GM18499 (cell line): Measurements from ENCODE around the gene NUDT14.

Source experiments
- ATAC-seq: cut with Tn5 transposase; IDR thresholded peaks from one replicate; pipeline ENCODE4 v1.9.1; 2021; ENCODE audit warnings: moderate number of reproducible peaks; ENCODE audit not compliant: insufficient read depth, unreplicated experiment

Gene NUDT14

DNA sequence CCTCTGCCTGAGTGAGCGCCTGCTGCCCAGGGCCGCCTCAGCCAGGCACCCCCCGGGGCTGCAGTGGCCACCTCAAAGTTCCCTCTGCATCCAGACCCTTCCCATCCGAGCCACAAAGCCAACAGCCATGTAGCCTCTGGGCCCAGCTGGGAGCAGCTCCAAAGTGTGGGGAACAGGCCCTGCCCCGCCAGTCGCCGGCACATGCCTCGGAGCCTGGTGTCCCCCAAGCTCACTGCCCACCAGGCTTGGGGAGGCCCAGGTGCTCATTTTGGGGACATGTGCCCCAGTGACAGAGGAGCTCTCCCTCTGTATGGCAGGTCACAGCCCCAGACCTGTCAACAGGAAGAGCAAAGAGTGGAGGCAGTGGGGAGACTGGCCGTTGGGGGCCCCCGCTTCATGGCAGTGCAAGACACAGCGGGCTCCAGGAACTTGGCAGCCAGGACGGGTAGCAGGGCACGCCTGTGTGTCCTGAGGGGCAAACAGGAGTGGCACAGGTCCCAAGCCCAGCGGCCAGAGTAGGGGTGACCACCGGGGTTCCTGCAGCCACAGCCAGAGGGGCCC lies 42.5 kb downstream of the NUDT14 start:
- ATAC-seq = no peak

DNA sequence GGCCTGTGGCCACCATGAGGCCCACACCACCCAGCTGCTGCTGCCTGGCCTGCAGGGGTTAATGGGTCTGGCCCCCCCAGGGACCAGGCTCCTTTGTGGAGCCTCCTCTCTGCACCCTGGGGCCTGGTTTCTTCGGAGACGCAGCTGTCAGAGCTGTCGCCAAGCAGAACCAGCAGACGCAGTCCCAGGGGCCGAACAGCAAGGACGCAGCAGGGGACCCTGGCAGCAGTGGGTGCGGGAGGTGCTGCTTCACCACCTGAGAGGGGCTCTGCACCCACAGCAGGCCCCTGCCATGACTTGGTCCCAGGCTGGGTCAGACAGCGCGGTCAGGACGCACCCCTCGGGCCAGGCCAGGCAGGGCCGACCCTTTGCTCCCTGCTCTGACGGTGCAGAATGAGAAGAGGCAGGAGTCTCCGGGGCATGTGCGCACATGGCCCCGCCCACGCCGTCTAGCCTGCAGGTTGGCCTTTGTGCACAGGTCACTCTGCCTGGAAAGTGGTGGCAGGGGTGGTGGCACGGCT lies 43.0 kb downstream of the NUDT14 start:
- ATAC-seq = no peak

DNA sequence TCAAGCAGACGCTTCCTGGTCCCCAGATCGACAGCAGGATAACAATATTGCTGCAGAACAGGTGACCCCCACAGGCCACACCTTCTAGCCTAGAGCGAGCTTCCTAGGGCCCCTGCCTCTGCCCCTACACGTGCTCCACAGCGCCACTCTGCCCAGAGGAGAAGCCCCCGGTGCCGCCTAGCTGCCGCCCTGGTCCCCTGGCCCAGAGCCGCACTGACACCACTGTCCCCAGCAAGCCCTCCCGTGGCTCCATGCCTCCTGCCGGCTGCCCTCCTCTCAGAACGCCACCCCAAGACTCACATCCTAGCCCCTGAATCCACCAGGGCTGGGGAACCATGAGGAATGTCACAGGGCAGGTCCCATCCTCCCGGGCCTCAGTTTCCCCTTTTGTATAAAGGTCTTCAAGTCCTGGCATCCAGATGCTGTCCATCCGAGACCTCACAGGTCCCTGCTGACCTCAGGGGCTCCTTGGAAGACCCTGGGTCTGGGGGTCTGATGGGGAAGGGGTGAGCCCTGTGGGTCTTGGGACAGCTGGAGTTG lies 43.6 kb downstream of the NUDT14 start:
- ATAC-seq = no peak

- ATAC-seq = no peak
These were observed 44.5 kb downstream of the NUDT14 start for GRCh38 chr14:105136401-105137322.

DNA sequence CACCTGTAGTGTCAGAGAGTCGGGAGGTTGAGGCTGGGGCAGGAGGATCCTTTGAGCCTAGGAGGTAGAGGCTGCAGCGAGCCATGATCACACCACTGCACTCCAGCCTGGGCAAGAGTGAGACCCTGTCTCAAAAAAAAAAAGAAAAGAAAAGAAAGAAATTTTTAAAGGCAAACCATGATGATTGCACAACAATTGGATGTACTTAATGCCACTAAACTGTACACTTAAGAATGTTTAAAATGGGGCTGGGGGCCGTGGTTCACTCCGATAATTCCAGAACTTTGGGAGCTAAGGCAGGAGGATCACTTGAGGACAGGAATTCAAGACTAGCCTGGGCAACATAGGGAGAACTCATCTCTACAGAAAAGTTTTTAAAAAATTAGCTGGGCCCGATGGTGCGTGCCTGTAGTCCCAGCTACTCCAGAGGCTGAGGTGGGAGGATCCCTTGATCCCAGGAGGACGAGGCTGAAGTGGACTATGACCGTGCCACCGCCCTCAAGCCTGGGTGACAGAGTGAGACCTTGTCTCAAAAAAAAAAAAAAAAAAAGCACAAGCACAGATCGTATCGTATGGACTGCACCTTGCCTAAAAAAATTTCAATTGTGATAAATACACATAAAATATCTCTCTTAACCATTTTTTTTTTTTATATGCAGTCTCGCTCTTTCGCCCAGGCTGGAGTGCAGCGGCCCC lies 45.3 kb downstream of the NUDT14 start:
- no peak for ATAC-seq

- ATAC-seq = no peak
These were observed 48.0 kb downstream of the NUDT14 start for GRCh38 chr14:105132921-105133654.

DNA sequence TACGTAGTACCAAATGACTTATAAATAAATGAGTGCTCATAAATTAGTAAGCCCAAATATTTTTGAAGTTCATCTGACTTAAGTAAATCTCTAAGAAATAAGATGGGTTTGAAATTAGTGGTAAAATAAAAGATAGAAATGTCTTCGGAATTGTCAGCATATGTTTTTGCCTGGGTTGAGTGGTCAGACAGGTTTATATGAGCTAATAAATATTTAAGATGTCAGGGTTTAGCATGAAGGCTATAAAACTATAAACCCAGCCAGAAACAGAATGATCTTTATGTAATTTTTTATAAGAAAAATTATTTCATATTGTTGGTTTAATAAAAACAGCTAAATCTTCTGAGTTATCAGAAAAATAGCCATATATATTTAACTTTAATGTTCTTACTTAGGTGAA lies 49.9 kb downstream of the NUDT14 start:
- ATAC-seq = no peak

GRCh38 chr14:105128059-105128458 lies 53.1 kb downstream of the NUDT14 start:
- ATAC-seq = no peak

DNA sequence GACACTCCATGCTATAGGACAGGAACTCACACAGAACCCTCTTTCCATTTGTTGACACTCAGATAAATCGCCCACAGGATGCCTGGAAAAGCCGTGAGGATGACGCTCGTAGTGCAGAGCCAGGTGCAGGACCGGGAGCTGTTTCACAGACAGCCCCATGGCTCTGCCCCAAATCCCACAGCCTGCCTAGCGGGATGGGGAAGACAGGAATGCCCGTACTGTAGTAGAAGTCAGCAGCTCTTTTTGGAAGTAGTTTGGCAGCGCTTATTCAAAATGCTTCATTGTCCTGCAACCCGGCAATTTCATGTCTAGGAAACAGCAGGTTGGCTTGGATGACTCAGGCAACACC lies 54.2 kb downstream of the NUDT14 start:
- no peak for ATAC-seq

DNA sequence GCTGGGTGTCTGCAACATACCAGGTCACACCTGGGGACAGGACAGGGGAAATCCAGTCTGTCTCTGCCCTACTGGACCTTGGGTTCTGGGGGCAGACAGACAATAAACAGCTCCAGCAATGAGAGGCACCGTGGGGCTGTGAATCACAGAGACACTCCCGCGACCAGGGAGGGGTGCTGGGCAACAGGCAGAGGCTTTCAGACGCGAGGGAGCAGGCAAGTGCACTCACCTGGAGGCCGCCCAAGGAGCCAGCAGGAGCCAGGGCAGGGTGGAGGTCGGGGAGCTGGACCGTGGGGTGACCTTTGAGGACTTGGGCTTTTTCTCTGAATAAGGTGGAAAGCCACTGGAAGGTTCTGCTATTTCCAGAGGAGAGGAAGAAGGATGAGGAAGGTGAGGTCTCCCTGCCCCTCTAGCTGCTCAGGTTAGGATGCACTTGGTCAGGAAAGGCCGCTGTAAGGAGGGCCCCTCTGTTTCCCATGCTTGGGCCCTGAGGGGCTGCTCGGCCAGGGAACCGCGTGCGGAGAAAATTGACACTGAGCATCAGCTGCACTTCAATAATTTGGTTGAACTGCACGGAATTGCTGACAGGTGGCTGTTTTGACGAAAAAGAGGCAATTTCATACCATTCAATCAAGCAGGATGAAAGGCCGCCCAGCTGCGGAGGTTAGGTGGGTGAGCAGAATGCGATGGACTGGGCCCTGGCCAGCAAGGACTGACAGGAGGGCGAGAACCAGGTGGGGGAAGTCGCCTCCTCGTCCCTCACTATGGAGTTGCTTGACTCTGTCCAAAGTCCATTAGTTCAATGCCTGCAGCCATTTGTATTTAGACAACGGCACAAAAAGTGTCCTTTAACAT lies 54.8 kb downstream of the NUDT14 start:
- ATAC-seq = no peak

GRCh38 chr14:105124823-105125222 lies 56.3 kb downstream of the NUDT14 start:
- no peak for ATAC-seq

DNA sequence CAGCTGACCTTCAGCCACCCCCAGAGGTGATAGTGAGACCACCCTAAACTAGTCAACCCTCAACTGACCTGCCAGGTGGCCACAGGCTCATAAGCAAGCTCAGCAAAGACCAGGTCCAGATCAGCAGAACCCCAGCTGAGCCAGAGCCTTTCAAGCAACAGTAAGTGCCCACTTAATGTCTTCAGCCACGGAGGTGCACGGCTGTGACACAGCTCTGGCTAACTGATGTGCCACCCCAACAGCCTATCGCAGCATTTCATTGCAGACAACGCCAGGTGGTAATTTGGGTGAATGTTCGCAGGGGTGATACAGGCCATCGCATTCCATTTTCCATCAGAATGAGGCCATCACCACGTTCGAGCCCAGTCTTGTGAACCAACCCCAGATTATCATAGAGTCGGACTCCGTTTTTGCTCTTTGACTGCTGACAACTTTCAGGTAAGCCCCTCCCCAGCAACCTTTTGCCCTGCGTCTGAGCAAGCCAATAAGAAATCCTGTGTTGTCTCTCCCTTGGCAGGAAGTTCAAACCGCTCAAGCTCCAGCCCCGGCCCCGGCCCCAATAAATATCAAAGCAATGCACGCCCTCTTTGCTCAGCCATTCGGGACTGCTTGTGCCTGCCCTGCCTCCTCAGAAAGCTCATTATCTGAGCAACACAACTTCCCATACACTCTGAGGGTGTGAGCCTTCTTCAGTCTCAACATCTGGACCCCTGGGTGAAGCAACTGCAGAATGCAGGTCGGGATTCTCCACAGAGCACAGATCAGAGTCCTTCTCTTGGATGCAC lies 56.9 kb downstream of the NUDT14 start:
- ATAC-seq = no peak

GRCh38 chr14:105123064-105123665 lies 57.9 kb downstream of the NUDT14 start:
- ATAC-seq = no peak
